ENCODE data around the gene GPC1. TPM values are rescaled to one million over a fixed set of nuclear protein-coding genes. Genes with fewer than 3 reads are reported as not detected.

Gene GPC1
- total RNA-seq, 2 experiments from 2014 or later = 3.4 to 4.7 TPM

DNA sequence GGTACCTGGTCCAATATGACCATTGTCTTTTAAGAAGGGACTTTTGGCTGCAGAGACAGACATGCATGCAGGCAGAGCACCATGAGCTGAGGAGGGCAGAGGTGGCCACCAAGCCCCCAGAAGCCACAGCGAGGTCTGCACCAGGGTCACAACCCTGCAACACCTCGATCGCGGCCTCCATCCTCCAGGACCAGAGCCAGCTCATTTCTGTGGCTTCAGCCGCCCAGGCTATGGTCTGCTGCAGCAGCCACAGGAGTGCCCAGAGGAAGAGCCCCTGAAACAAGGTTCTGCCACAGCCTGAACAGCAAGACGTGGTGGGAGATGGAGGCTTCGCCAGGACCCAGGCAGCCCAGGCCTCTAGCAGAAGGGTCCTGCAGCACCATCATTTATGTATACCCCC lies 68.4 kb downstream of the GPC1 start:
- Mint-ChIP-seq H3K4me3 (no peak overlapping the region), H3K9me3 (no peaks in the 10 kb centered on the region), H3K4me1 (no peaks in the 10 kb centered on the region), H3K27me3 (no peaks in the 10 kb centered on the region), H3K27ac (no peak overlapping the region), H3K36me3 (peaks cover 6% of the 10 kb centered on the region)
- DNase-seq = no peak
- ATAC-seq (ENCODE audit: low read depth) = no peak
- POLR2A ChIA-PET = no interaction called here

DNA sequence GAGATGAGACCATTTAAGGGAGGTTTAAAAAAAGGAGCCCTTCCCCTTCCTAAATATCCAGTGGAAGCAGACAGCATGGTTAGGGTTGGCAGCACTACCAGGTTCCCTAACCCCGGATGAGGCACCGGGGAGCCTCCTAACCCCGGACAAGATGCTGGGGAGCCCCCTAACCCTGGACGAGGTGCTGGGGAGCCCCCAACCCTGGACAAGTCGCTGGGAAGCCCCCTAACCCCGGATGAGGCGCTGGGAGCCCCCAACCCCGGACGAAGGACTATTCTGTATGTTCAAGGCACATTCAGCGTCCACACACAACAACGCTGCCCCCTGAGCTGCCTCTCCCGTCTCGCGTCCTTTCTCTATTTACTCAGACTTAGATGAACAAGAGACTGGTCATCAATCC lies 70.4 kb downstream of the GPC1 start:
- no peak for ATAC-seq (ENCODE audit: low read depth)
- peaks cover 6% of the 10 kb centered on the region for H3K36me3 Mint-ChIP-seq
- H3K4me3 Mint-ChIP-seq = no peak overlapping the region
- no peaks in the 10 kb centered on the region for H3K27me3 Mint-ChIP-seq
- H3K4me1 Mint-ChIP-seq = no peaks in the 10 kb centered on the region
- DNase-seq = no peak
- H3K27ac Mint-ChIP-seq = no peak overlapping the region
- H3K9me3 Mint-ChIP-seq = no peaks in the 10 kb centered on the region
- POLR2A ChIA-PET = no interaction called here

DNA sequence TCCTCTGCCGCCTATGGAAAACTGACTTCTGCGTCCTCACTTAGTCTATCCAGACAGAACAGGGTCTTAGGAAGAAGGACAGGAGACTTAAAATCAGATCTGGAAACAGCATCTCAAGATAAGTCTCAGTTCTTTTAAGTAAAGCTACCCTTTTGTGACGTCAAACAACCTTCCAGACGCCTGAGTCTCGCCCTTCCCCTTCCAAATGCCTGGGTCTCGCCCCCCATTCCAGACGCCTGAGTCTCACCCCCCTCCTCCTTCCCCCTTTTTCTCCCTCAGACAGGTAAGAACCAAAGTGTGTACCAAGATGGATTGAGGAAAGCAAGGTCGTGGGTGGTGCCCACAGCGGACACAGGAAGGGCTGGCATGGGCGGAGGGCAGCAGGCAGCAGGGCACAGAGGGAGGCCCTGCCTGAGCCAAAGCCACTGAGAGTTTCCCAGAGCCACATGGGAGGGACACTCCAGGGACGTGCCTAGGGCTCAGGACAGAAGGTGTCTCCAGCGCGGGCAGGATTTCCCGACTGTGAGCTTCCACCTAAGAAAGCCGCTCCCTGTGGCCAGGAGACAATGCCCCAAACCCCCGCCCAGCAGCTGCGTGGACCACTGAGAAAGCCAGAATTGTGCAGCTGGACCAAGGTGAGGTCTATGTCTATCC lies 71.1 kb downstream of the GPC1 start:
- peaks cover 6% of the 10 kb centered on the region for H3K36me3 Mint-ChIP-seq
- no peaks in the 10 kb centered on the region for H3K27me3 Mint-ChIP-seq
- ATAC-seq (ENCODE audit: low read depth) (no peak), DNase-seq (no peak)
- H3K4me3 Mint-ChIP-seq = no peak overlapping the region
- no peaks in the 10 kb centered on the region for H3K9me3 Mint-ChIP-seq
- no peak overlapping the region for H3K27ac Mint-ChIP-seq
- POLR2A ChIA-PET = no interaction called here
- no peaks in the 10 kb centered on the region for H3K4me1 Mint-ChIP-seq

DNA sequence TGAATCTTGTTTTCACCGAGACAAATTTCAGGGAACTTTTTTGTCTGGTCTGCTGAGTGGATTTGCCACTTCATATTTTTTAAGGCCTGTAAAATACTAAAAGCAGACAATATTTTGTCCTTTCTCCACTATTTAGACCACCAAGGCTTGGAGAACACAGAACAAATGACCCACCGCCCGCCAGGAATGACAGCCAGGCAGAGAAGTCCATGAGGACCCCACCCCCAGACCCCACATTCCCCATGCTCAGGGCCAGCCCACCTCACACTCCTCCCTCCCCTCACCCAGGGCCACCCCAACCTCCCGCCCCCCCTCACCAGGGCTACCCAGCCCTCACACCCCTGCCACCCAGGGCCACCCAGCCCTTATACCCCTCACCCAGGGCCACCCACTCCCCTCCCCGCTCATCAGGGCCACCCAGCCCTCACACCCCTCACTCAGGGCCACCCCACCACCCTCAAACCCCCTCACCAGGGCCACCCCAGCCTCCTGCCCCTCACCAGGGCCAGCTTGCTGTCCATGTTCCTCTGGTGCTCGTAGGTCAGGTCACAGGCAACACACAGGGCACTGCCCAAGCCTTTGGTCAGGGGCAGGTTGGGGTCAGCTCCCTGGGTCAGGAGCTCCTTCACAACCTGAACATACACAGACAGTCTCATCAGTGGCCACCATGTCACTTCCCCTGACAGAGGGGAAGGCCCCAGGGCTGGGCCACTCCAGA lies 71.8 kb downstream of the GPC1 start:
- H3K4me1 Mint-ChIP-seq = no peaks in the 10 kb centered on the region
- ATAC-seq (ENCODE audit: low read depth) (no peak), DNase-seq (no peak)
- H3K9me3 Mint-ChIP-seq = no peaks in the 10 kb centered on the region
- H3K27ac Mint-ChIP-seq = no peak overlapping the region
- H3K27me3 Mint-ChIP-seq = no peaks in the 10 kb centered on the region
- POLR2A ChIA-PET = no interaction called here
- no peak overlapping the region for H3K4me3 Mint-ChIP-seq
- peaks cover 6% of the 10 kb centered on the region for H3K36me3 Mint-ChIP-seq

DNA sequence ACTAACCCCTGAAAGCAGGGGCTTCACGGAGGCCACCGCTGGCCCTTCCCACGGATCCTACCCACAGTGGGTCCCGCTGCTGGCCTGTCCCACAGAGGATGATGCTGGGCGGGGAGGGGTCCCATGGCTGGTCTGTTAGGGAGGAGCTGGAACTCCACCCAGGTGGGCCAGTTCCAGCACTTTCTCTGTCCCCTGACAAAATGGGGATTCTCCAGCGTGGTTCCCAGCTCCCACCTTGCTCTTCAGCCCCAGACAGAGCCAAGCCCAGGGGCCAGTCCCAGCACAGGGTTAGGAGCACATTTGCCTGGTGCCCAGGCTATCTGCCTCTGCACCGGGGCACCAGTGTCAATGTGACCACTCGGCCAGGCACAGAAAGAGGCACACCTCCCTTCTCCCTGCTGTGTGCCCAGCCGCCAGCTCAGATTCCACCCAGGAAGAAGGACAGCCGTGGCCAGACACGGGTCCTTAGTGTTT lies 72.4 kb downstream of the GPC1 start:
- H3K9me3 Mint-ChIP-seq = no peaks in the 10 kb centered on the region
- H3K27me3 Mint-ChIP-seq = no peaks in the 10 kb centered on the region
- H3K4me3 Mint-ChIP-seq = no peak overlapping the region
- no peaks in the 10 kb centered on the region for H3K4me1 Mint-ChIP-seq
- POLR2A ChIA-PET = no interaction called here
- DNase-seq = no peak
- ATAC-seq (ENCODE audit: low read depth) = peak; percentile 20
- H3K27ac Mint-ChIP-seq = no peak overlapping the region
- H3K36me3 Mint-ChIP-seq = peaks cover 6% of the 10 kb centered on the region

DNA sequence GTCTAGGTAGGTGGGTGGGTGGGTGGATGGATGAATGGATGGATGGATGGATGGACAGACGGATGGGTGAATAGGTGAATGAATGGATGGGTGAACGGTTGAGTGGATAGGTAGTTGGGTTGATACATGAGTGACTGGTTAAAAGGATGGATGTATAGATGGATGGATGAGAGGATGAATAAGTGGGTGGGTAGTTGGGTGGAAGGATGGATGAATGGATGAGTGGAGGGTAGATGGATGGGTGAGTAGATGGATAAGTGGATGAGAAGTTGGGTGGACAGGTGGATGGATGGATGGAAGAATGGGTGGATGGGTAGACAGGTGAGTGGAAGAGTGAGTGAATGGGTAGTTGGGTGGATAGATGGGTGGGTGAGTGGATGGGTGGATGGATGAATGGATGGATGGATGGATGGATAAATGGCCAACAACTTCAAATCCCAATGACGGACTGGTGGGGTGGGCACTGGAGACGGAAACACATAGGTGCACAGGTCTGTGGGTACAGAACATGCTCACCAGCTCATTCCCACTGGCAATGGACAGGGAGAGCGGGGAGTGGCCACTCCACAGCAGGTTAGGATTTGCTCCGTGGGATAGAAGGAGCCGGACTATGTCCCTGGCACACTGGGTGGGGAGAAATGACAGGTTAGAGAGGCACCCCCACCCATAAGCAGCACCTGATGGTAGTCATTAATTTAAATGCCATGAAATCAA lies 73.5 kb downstream of the GPC1 start:
- Mint-ChIP-seq H3K36me3 (peaks cover 7% of the 10 kb centered on the region), H3K9me3 (no peaks in the 10 kb centered on the region), H3K4me1 (peaks cover 2% of the 10 kb centered on the region), H3K27me3 (no peaks in the 10 kb centered on the region), H3K27ac (no peak overlapping the region), H3K4me3 (no peak overlapping the region)
- DNase-seq (no peak), ATAC-seq (ENCODE audit: low read depth) (no peak)
- POLR2A ChIA-PET = no interaction called here

DNA sequence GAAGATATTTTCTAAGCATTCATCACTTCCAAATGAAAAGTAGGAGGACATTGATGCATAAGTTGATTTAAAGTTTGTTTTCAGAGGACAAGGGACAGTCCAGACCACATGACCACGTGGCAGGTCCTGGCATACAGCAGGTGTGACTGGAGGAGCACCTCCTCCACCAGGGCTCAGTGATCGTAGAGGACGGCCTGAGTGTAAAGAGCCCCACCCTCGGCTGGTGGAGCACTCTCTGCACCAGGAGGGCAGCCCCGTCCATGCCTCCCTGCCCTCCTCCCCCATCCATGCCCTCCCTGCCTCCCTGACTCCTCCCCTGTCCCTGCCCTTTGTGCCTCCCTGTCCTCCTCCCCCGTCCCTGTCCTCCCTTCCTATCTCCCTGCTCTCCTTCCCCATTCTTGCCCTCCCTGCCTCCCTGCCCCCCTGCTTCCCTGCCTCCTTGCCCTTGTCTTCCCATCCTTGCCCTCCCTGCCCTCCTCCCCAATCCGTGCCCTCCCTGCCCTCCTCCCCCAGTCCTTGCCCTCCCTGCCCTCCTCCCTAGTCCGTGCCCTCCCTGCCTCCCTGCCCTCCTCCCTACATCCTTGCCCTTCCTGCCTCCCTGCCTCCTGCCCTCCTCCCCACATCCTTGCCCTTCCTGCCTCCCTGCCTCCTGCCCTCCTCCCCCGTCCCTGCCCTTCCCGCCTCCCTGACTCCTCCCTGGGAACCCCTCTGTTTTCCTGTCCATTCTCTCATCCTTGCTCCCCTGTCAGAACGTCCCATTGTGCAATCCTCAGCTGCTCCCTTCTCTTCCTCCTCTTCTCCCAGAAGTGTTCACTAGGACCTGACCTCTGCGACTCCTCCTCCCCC lies 74.4 kb downstream of the GPC1 start:
- ATAC-seq (ENCODE audit: low read depth) (no peak), DNase-seq (no peak)
- H3K27me3 Mint-ChIP-seq = no peaks in the 10 kb centered on the region
- H3K9me3 Mint-ChIP-seq = no peaks in the 10 kb centered on the region
- POLR2A ChIA-PET = no interaction called here
- H3K36me3 Mint-ChIP-seq = peaks cover 8% of the 10 kb centered on the region
- H3K4me1 Mint-ChIP-seq = peaks cover 6% of the 10 kb centered on the region
- no peak overlapping the region for H3K4me3 Mint-ChIP-seq
- H3K27ac Mint-ChIP-seq = no peak overlapping the region

DNA sequence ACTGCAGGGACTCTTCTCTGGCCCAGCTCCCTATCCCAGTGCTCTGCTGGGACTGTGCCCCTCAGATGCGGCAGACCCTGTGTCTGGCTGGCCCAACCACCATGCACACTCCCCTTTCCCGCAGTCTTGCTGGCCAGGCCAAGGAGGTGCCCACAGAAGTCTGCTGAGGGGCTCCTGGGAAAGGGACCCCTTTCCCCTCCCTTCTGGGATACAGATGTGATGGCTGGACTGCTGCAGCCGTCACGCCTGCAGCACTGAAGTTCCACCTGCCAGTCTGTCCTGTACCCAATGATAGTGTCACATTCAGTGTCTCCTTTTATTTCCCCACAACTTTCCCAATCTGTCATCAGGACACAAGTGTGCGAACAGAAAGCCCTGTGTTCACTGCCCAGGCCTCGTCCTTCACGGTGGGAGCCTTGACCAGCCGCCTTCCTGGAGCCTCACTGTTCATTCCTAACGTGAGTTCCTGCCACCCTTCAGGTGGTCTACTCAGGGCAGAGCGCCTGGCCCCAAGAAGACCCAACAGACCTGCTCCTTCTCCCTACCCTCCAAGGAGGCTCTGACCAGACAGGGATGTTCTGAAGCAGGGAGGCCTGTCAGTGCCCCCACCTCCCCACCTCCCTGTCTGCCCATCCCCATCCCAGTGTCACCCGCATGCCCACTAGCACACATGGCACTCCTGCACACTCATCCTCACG lies 75.2 kb downstream of the GPC1 start:
- Mint-ChIP-seq H3K4me3 (no peak overlapping the region), H3K36me3 (peaks cover 8% of the 10 kb centered on the region), H3K4me1 (peaks cover 6% of the 10 kb centered on the region), H3K27ac (no peak overlapping the region), H3K9me3 (no peaks in the 10 kb centered on the region), H3K27me3 (no peaks in the 10 kb centered on the region)
- DNase-seq = no peak
- no peak for ATAC-seq (ENCODE audit: low read depth)
- POLR2A ChIA-PET = no interaction called here

DNA sequence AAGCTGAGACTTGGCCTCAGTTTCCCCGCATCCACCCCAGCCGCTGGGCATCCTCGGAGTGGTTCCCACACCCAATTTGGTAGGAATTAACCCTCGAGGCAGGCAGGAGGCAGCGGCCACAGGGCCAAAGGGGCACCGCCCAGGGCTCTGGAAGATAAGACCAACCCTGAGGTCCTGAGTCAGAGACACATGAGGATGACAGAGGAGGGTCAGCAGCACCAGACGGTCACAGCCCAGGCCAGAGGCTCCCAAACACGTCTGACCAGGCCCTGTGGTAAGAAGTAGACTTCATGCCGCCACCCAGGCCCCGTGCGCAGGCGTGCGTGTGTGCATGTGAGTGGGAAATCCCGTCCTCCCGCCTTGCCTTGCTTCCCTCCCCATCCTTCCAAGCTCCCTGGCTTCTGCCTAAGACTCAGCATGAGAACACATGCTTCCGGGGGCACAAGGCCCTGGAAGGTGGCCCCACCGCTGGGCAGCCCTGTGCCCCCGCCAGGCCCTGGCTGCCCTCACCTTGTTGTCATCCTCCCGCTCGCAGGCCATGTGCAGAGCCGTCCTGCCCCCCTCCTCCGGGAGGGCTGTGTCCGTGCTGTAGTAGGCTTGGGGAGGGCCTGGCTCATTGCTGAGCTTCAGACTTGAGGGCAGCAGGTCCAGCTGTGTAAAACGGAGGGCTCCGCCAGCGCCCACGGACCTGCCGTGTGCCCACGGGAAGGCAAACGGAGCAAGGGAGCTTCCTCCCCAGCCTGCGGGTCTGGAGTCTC lies 76.1 kb downstream of the GPC1 start:
- Mint-ChIP-seq H3K27ac (no peak overlapping the region), H3K9me3 (no peaks in the 10 kb centered on the region), H3K36me3 (peaks cover 8% of the 10 kb centered on the region), H3K4me1 (peaks cover 6% of the 10 kb centered on the region), H3K27me3 (no peaks in the 10 kb centered on the region), H3K4me3 (no peak overlapping the region)
- POLR2A ChIA-PET = no interaction called here
- DNase-seq (no peak), ATAC-seq (ENCODE audit: low read depth) (no peak)

DNA sequence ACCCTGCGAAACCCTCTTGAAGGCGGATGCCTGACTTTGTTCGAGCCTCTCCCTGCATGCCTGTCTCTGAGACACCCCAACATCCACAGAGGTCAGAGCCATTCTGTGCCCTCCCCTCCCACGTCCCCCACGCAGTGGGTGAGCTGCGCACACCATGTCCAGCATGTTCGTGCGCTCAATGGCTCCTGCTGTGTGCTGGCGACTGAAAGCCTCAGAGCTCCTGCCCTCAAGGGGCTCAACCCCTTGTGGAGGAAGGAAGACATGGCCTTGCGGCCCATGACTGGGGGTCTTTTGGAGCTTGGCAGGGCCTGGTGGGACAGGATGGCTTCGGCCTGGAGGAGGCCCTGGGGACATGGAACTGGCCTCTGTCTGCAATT lies 76.6 kb downstream of the GPC1 start:
- no peaks in the 10 kb centered on the region for H3K27me3 Mint-ChIP-seq
- no peak overlapping the region for H3K4me3 Mint-ChIP-seq
- H3K27ac Mint-ChIP-seq = no peak overlapping the region
- peaks cover 6% of the 10 kb centered on the region for H3K4me1 Mint-ChIP-seq
- ATAC-seq (ENCODE audit: low read depth) (no peak), DNase-seq (no peak)
- peaks cover 8% of the 10 kb centered on the region for H3K36me3 Mint-ChIP-seq
- POLR2A ChIA-PET = no interaction called here
- no peaks in the 10 kb centered on the region for H3K9me3 Mint-ChIP-seq

DNA sequence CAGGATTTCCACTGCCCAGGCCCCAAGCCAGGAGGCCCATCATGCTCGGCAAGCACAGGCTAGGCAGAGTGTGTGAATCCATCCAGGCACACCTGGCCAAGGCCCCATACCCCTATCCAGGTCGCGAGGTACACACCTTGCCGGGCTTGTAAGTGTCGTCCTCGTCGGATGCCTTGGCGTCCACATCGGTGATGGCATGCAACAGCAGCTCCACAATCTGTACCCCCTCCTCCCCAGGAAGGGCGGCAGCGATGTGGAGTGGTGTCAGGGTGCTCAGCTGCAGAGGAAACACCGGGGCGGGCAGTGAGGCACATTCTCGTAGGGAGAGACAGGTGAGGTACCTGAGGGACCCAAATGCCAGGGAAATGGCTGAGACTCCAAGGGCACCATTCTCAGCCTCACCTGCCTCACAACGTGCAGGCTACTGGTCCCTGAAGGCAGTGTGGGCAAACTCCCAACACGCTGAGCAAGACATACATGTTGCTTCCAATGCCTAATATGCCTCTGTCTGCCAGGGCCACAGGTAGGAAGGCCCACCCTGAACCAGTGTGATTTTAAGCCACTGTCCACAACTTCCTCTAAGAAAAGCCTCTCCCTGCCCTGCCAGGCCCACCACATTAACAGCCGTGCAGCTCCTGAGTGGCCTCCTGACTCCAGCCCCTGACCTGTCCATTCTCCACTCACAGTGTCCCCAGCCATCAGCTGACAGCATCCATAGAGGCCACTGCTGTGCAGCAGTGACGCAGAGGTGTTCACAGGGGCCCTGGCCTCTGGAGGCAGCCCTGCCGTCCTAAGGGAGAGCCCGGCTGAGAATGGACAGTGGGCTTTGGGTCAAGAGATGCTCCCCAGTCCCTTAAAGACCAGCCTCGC lies 77.4 kb downstream of the GPC1 start:
- H3K36me3 Mint-ChIP-seq = peaks cover 11% of the 10 kb centered on the region
- H3K9me3 Mint-ChIP-seq = no peaks in the 10 kb centered on the region
- ATAC-seq (ENCODE audit: low read depth) (no peak), DNase-seq (no peak)
- no peak overlapping the region for H3K27ac Mint-ChIP-seq
- peaks cover 6% of the 10 kb centered on the region for H3K4me1 Mint-ChIP-seq
- no peak overlapping the region for H3K4me3 Mint-ChIP-seq
- H3K27me3 Mint-ChIP-seq = no peaks in the 10 kb centered on the region
- POLR2A ChIA-PET = no interaction called here
